Choroid plexus epithelial cell (primary cell): ENCODE results near the gene SPRR3.

Experiments used
- DNase-seq: peaks from one replicate; pipeline ENCODE4 v3.0.0-alpha.2; 2010; ENCODE audit warnings: low read depth
- H3K4me3 ChIP-seq: 2 replicates; pipeline ENCODE4 v1.5.1; 2011; ENCODE audit warnings: low read depth, mild to moderate bottlenecking, control low read depth, low read length, moderate library complexity
- CTCF ChIP-seq: conservative IDR thresholded peaks from 2 replicates; pipeline ENCODE4 v1.5.1; 2011; ENCODE audit warnings: low read depth, mild to moderate bottlenecking, control low read depth, inconsistent platforms, low read length, moderate library complexity

SPRR3 gene

GRCh38 chr1:153025797-153026196, 24.2 kb downstream of the SPRR3 start:
- TF ChIP-seq CTCF: no peak
- no peak for DNase-seq
- H3K4me3 ChIP-seq: no peak overlapping the region

GRCh38 chr1:153028766-153029165, 27.2 kb downstream of the SPRR3 start:
- TF ChIP-seq CTCF: no peak
- H3K4me3 ChIP-seq: no peak overlapping the region
- no peak for DNase-seq

- H3K4me3 ChIP-seq: no peak within 1 kb of the TSS
- no peak for TF ChIP-seq CTCF
- DNase-seq: no peak
Observed at GRCh38 chr1:153030895-153031294, 29.3 kb downstream of the SPRR3 start, which contains the start of gene SPRR1B. Gene SPRR1B (plus strand): TSS chr1:153031203. CDS start chr1:153032346, 1,143 bp downstream.

GRCh38 chr1:153032073-153032472, 30.5 kb downstream of the SPRR3 start:
- H3K4me3 ChIP-seq: no peak overlapping the region
- no peak for TF ChIP-seq CTCF
- no peak for DNase-seq

GRCh38 chr1:153032677-153033308, 31.2 kb downstream of the SPRR3 start:
- H3K4me3 ChIP-seq: no peak overlapping the region
- TF ChIP-seq CTCF: no peak
- peak; percentile 1 for DNase-seq

GRCh38 chr1:153035211-153035610, 33.7 kb downstream of the SPRR3 start:
- no peak overlapping the region for H3K4me3 ChIP-seq
- no peak for TF ChIP-seq CTCF
- no peak for DNase-seq

GRCh38 chr1:153040950-153041631, 39.5 kb downstream of the SPRR3 start, which contains the start of gene SPRR2D:
Gene SPRR2D (minus strand): TSS chr1:153041120. CDS start chr1:153040346, 774 bp downstream.
- no peak for TF ChIP-seq CTCF
- H3K4me3 ChIP-seq: no peak within 1 kb of the TSS
- DNase-seq: no peak
